CD4-positive, alpha-beta T cell treated with Interferon alpha-2 for 1 hour (primary cell): ENCODE data around the gene GSTP1.

ENCODE experiments used
- DNase-seq, 2 donors: peaks; one replicate each; pipeline ENCODE4 v3.0.0-alpha.2; 2020 to 2022

The GSTP1 gene

GRCh38 chr11:67632175-67632981, 48.8 kb downstream of the GSTP1 start:
- no peak for DNase-seq

GRCh38 chr11:67632982-67633755, 49.6 kb downstream of the GSTP1 start:
- DNase-seq, result no peak

GRCh38 chr11:67633758-67634365, 50.2 kb downstream of the GSTP1 start:
- no peak for DNase-seq

- no peak for DNase-seq
Observed at GRCh38 chr11:67634366-67635230, 51.0 kb downstream of the GSTP1 start.

GRCh38 chr11:67635231-67635521, 51.6 kb downstream of the GSTP1 start:
- DNase-seq, result no peak
